ENCODE data around the gene L3MBTL2. TPM values are rescaled to one million over a fixed set of nuclear protein-coding genes. Genes with fewer than 3 reads are reported as not detected.

L3MBTL2 gene
- total RNA-seq, 1 experiment from 2014 or later = 33.6 TPM

GRCh38 chr22:41260871-41261270, 55.8 kb downstream of the L3MBTL2 start:
- H3K27me3 Mint-ChIP-seq (ENCODE audit: low read depth) = no peaks in the 10 kb centered on the region
- Histone ChIP-seq H2AFZ (ENCODE audit: low read length) (no peak overlapping the region), H3K9me3 (ENCODE audit: control insufficient read depth, low read depth, low read length) (no peaks in the 10 kb centered on the region), H3K23me2 (ENCODE audit: insufficient read length, low read depth, low read length, poor library complexity, severe bottlenecking) (no peaks in the 10 kb centered on the region), H3K27ac (ENCODE audit: insufficient read length, low read depth, low read length) (no peak overlapping the region), H4K8ac (replicated peaks; ENCODE audit: insufficient read length, low read depth, low read length) (no peak overlapping the region), H3K79me1 (ENCODE audit: insufficient read depth, low read depth, low read length, poor library complexity, severe bottlenecking) (no peaks in the 10 kb centered on the region), H2BK5ac (ENCODE audit: insufficient read length, low read length) (no peak overlapping the region), H3K9ac (ENCODE audit: extremely low read depth, insufficient read length, low read length) (no peak overlapping the region), H3T11ph (ENCODE audit: low read length) (no peak overlapping the region), H3K23ac (ENCODE audit: insufficient read length, low read depth, low read length) (no peak overlapping the region), H2AK5ac (ENCODE audit: insufficient read length, low read length) (no peak overlapping the region), H3K27me3 (ENCODE audit: insufficient read depth, low read length) (no peaks in the 10 kb centered on the region), H3K4me1 (ENCODE audit: insufficient read depth, low read length) (no peaks in the 10 kb centered on the region), H4K5ac (ENCODE audit: insufficient read length, low read depth, low read length) (no peak overlapping the region), H3K4ac (ENCODE audit: low read depth, low read length) (no peak overlapping the region), H3K56ac (ENCODE audit: insufficient read length, low read depth, low read length) (no peak overlapping the region), H4K91ac (ENCODE audit: insufficient read length, low read depth, low read length) (no peak overlapping the region), H2BK20ac (ENCODE audit: low read depth, low read length, poor library complexity, severe bottlenecking) (no peak overlapping the region), H2BK12ac (ENCODE audit: insufficient read length, low read depth, low read length) (no peak overlapping the region), H3K4me2 (ENCODE audit: insufficient read depth, insufficient read length, low read length) (no peak overlapping the region), H2BK120ac (ENCODE audit: low read depth, low read length, poor library complexity, severe bottlenecking) (no peak overlapping the region), H4K20me1 (ENCODE audit: control insufficient read depth, insufficient read depth, insufficient read length) (no peaks in the 10 kb centered on the region), H3K18ac (ENCODE audit: insufficient read length, low read depth, low read length) (no peak overlapping the region), H3K79me2 (ENCODE audit: insufficient read depth, low read length) (no peaks in the 10 kb centered on the region), H3K14ac (ENCODE audit: insufficient read depth, low read length) (no peak overlapping the region), H2BK15ac (ENCODE audit: low read depth, low read length) (no peak overlapping the region)
- DNase-seq = no peak
- TF ChIP-seq CTCF (conservative IDR thresholded peaks at IDR 0.05) = no peak
- H3K36me3 Mint-ChIP-seq (ENCODE audit: insufficient read depth in 1 of 3, low read depth in 3 of 3) = peaks cover 67 to 99% (median 94%) of the 10 kb centered on the region in 3 experiments
- H3K4me1 Mint-ChIP-seq = peaks cover 6 to 17% of the 10 kb centered on the region in 2 experiments; a peak in 3 of 4 replicates
- H3K27ac Mint-ChIP-seq = no peak overlapping the region; a peak in 1 of 7 replicates
- no CpG with 5 or more reads among the region's 7 CpGs for WGBS (ENCODE audit: extremely low coverage, insufficient read length, low lambda C conversion rate)
- no peaks in the 10 kb centered on the region for H3K9me3 Mint-ChIP-seq
- H3K4me3 Mint-ChIP-seq = no peak overlapping the region
